HG02885 (cell line): ENCODE results near the gene CEP162.
"Not testable (repeated sequence)": the region's sequence is repeated elsewhere in the genome, so short reads cannot be mapped to it uniquely, and the experiment has no call there.

Source experiments
- ATAC-seq: cut with Tn5 transposase; IDR thresholded peaks from one replicate; pipeline ENCODE4 v1.9.1; 2021; ENCODE audit warnings: mild to moderate bottlenecking; ENCODE audit not compliant: unreplicated experiment, poor library complexity

CEP162 gene

GRCh38 chr6:84227434-84228197 lies at the start of gene CEP162:
Gene CEP162, minus strand, starts transcription at chr6:84227643. Its CDS starts 1,250 bp downstream, at chr6:84226393.
- ATAC-seq, result peak; percentile 98

GRCh38 chr6:84274856-84275255 lies 47.4 kb upstream of the CEP162 start:
- ATAC-seq, result no peak

- ATAC-seq, result no peak
These were observed 45.8 kb upstream of the CEP162 start for GRCh38 chr6:84273048-84273809.

GRCh38 chr6:84272298-84272697 lies 44.9 kb upstream of the CEP162 start:
- ATAC-seq, result no peak

- no peak for ATAC-seq
These were observed 43.7 kb upstream of the CEP162 start for GRCh38 chr6:84271061-84271716.

- no peak for ATAC-seq
These were observed 42.7 kb upstream of the CEP162 start for GRCh38 chr6:84269947-84270733.

- no peak for ATAC-seq
These were observed 41.3 kb upstream of the CEP162 start for GRCh38 chr6:84268781-84269180.

GRCh38 chr6:84263557-84263956 lies 36.1 kb upstream of the CEP162 start:
- no peak for ATAC-seq

- no peak for ATAC-seq
These were observed 33.5 kb upstream of the CEP162 start for GRCh38 chr6:84260926-84261325.

GRCh38 chr6:84260196-84260595 lies 32.8 kb upstream of the CEP162 start:
- no peak for ATAC-seq

- ATAC-seq, result no peak
These were observed 31.4 kb upstream of the CEP162 start for GRCh38 chr6:84258866-84259265.

- ATAC-seq, result no peak
These were observed 30.8 kb upstream of the CEP162 start for GRCh38 chr6:84258268-84258667.

- ATAC-seq, result no peak
These were observed 28.2 kb upstream of the CEP162 start for GRCh38 chr6:84255641-84256040.

- no peak for ATAC-seq
These were observed 25.9 kb upstream of the CEP162 start for GRCh38 chr6:84253380-84253779.

- no peak for ATAC-seq
These were observed 24.6 kb upstream of the CEP162 start for GRCh38 chr6:84251891-84252539.

GRCh38 chr6:84249724-84250123 lies 22.3 kb upstream of the CEP162 start:
- ATAC-seq, result no peak

GRCh38 chr6:84244416-84245081 lies 17.1 kb upstream of the CEP162 start:
- ATAC-seq, result not testable (repeated sequence)

GRCh38 chr6:84243240-84243639 lies 15.8 kb upstream of the CEP162 start:
- ATAC-seq, result no peak

- ATAC-seq, result peak; percentile 64
These were observed 14.8 kb upstream of the CEP162 start for GRCh38 chr6:84242265-84242664.
